ENCODE data around the gene S100A5.

S100A5 gene

DNA sequence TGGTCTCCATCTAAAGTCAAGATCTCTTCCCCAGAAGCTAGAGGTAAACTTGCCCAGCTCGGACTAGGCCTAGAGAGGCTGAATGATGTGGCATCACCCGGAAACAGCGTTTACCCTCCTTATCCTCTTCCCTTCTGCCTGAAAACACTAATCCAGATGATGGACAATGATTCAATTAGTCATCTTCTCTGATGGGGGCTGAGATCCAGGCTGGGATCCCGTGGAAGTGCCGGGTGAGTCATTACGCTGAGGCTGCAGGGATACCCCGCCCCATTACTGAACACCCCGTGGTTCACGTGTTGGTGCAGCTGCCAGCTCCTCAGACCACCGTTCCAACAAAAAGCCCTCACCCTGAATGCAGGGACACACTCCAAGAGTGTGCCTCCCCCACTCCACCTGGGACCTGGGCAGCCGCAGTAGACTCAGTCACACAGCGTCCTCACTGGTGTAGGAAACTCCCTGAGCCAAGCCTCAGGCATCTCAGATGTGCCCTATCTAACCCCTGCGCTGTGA is 7.0 kb downstream of the S100A5 start:
- no peak for DNase-seq (ENCODE audit: low read depth)
- H3K4me3 ChIP-seq (ENCODE audit: low read depth, low read length) = no peak overlapping the region
- TF ChIP-seq CTCF (IDR thresholded peaks at IDR 0.05; ENCODE audit: low read depth, low read length) (no peak), MYC (IDR thresholded peaks at IDR 0.05; ENCODE audit: low read depth, low read length) (no peak), POLR2A (IDR thresholded peaks at IDR 0.05; ENCODE audit: extremely low read depth, insufficient read length) (no peak)
- TF ChIP-seq, protein P1, sequence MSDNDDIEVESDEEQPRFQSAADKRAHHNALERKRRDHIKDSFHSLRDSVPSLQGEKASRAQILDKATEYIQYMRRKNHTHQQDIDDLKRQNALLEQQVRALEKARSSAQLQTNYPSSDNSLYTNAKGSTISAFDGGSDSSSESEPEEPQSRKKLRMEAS (IDR thresholded peaks at IDR 0.05; ENCODE audit: low read depth, low read length) = no peak

DNA sequence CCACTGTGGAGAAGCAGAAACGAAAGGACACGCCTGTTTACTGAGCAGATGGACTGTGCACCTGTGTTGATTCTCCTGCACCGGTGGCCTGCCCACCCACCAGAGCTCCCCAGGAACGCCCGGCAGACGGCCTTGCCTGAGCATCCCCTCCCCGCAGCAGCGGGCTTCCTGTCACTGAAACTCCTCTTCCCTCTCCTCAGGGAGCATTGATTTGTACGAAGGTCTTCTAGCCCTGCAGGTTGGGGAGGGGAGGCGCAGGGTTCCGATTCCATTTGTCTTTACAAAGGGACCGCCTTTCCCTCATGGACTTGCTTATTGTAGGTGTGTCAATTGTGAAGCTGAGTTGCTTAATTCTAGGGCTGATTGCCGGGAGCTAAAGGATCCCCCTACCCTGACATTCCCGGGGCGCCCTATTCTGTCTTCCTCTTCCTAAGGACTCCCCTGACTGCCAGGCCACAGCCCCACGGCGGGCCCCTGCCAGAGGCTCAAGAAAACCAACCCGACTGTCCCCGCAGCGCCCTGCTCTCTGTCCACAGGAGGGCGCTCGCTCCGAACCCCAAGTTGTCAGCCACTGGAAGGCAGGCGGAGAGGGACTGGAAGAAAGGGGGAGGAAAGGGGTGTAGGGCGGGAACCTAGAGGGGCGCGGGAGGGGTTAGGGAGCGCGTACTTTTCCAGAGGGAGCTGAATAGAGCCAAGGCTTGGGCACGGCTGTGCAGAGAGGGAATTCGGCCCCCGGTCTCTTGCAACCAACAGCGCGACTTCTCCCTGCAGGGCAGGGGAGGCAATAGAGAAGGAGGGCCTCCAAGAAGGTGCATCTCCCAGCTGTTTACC is 7.8 kb downstream of the S100A5 start:
- TF ChIP-seq CTCF (IDR thresholded peaks at IDR 0.05; ENCODE audit: low read depth, low read length) (peak; percentile 66), MYC (IDR thresholded peaks at IDR 0.05; ENCODE audit: low read depth, low read length) (no peak), POLR2A (IDR thresholded peaks at IDR 0.05; ENCODE audit: extremely low read depth, insufficient read length) (no peak)
- TF ChIP-seq, protein P1 (IDR thresholded peaks at IDR 0.05; ENCODE audit: low read depth, low read length) = peak; percentile 22; the same call in 1 of the 2 replicates
- no peak overlapping the region for H3K4me3 ChIP-seq (ENCODE audit: low read depth, low read length)
- DNase-seq (ENCODE audit: low read depth) = peak; percentile 78

DNA sequence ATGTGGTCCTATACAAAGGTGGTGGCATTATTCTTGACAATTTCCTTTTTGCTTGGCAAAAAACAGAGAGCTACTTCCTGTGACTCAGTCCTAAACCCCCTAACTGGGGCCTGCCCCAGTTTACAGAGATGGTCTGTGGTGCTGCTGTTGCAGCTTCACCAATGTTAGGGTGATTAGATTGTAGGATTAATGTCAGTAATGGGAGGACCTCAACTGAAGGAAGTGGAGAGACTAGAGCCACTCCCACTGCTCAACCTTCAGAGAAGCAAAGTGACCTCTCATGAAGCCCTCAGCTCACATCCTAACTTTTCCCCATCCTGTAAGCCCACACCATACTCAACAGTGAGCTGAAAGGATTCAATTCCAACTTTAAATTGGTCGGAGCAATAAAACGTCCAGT is 8.6 kb downstream of the S100A5 start:
- TF ChIP-seq MYC (IDR thresholded peaks at IDR 0.05; ENCODE audit: low read depth, low read length) = 0 out of 2 replicates have a peak, but pooled peaks have one; percentile 13
- TF ChIP-seq POLR2A (IDR thresholded peaks at IDR 0.05; ENCODE audit: extremely low read depth, insufficient read length) = no peak
- no peak overlapping the region for H3K4me3 ChIP-seq (ENCODE audit: low read depth, low read length)
- peak; percentile 85 for DNase-seq (ENCODE audit: low read depth)

- H3K4me3 ChIP-seq (ENCODE audit: low read depth, low read length) = no peak overlapping the region
- DNase-seq (ENCODE audit: low read depth) = no peak
- TF ChIP-seq MYC (IDR thresholded peaks at IDR 0.05; ENCODE audit: low read depth, low read length) = no peak
- TF ChIP-seq, protein P1 (IDR thresholded peaks at IDR 0.05; ENCODE audit: low read depth, low read length) = no peak
- TF ChIP-seq POLR2A (IDR thresholded peaks at IDR 0.05; ENCODE audit: extremely low read depth, insufficient read length) = no peak
- no peak for TF ChIP-seq CTCF (IDR thresholded peaks at IDR 0.05; ENCODE audit: low read depth, low read length)
Observed at GRCh38 chr1:153531638-153532037, 9.1 kb downstream of the S100A5 start.

GRCh38 chr1:153527683-153528040 is 13.1 kb downstream of the S100A5 start:
- DNase-seq (ENCODE audit: low read depth) = no peak
- H3K4me3 ChIP-seq (ENCODE audit: low read depth, low read length) = no peak overlapping the region
- TF ChIP-seq, protein P1 (IDR thresholded peaks at IDR 0.05; ENCODE audit: low read depth, low read length) = no peak
- TF ChIP-seq CTCF (IDR thresholded peaks at IDR 0.05; ENCODE audit: low read depth, low read length) = no peak

- DNase-seq (ENCODE audit: low read depth) = no peak
- H3K4me3 ChIP-seq (ENCODE audit: low read depth, low read length) = no peak overlapping the region
- TF ChIP-seq MYC (IDR thresholded peaks at IDR 0.05; ENCODE audit: low read depth, low read length) (no peak), POLR2A (IDR thresholded peaks at IDR 0.05; ENCODE audit: extremely low read depth, insufficient read length) (no peak), CTCF (IDR thresholded peaks at IDR 0.05; ENCODE audit: low read depth, low read length) (no peak)
- TF ChIP-seq, protein P1 (IDR thresholded peaks at IDR 0.05; ENCODE audit: low read depth, low read length) = no peak
Observed at GRCh38 chr1:153527023-153527682, 13.6 kb downstream of the S100A5 start.

All from NB4 (cell line).